Uterus (tissue), 2 donors: ENCODE measurements around the gene PWP1.

ENCODE experiments used
- POLR2A ChIP-seq, 2 donors: fragments of 450-650 bp; IDR thresholded peaks; one replicate each; pipeline ENCODE4 v1.6.1; 2016; ENCODE audit warnings: antibody characterized with exemption in 2 of 2, mild to moderate bottlenecking in 1 of 2, moderate library complexity in 1 of 2
- TF ChIP-seq, protein P1 (sequence below), 4 experiments: fragments of 200-600 bp in 2 of 4; fragments of 450-650 bp in 2 of 4; sonication (generic) in 2 of 4; IDR thresholded peaks; one replicate each; pipeline ENCODE4 v1.5.1; 2016 to 2019; ENCODE audit warnings: antibody characterized with exemption in 4 of 4, mild to moderate bottlenecking in 2 of 4, moderate library complexity in 1 of 4

DNA sequence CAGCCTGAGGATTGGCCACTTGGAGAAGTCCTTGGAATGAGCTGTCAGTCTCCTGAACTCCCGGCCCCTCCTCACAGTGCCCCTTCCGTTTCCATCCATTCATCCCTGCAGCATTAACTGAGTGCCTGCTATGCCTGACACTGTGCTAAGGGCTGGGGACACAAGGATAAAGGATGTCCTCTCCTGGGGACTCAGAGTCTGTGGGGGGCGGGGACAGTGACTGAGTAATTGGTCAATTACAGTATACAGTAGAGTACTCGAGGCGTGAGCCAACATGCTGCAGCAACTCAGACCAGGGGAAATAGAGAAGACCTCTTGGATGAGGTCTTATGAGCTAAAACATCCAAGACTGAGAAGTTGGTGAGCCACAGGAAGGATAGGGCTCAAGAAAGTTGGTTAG is 43.4 kb upstream of the PWP1 start:
- TF ChIP-seq, protein P1, sequence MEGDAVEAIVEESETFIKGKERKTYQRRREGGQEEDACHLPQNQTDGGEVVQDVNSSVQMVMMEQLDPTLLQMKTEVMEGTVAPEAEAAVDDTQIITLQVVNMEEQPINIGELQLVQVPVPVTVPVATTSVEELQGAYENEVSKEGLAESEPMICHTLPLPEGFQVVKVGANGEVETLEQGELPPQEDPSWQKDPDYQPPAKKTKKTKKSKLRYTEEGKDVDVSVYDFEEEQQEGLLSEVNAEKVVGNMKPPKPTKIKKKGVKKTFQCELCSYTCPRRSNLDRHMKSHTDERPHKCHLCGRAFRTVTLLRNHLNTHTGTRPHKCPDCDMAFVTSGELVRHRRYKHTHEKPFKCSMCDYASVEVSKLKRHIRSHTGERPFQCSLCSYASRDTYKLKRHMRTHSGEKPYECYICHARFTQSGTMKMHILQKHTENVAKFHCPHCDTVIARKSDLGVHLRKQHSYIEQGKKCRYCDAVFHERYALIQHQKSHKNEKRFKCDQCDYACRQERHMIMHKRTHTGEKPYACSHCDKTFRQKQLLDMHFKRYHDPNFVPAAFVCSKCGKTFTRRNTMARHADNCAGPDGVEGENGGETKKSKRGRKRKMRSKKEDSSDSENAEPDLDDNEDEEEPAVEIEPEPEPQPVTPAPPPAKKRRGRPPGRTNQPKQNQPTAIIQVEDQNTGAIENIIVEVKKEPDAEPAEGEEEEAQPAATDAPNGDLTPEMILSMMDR (IDR thresholded peaks at IDR 0.05), result no peak
- no peak for TF ChIP-seq POLR2A (IDR thresholded peaks at IDR 0.05)
